ENCODE data around the gene BAIAP2L1. TPM values are rescaled to one million over a fixed set of nuclear protein-coding genes. Genes with fewer than 3 reads are reported as not detected.
A peak's percentile ranks its signal among the peaks of the same experiment; 100 is the strongest.
"Not testable (repeated sequence)": the region's sequence is repeated elsewhere in the genome, so short reads cannot be mapped to it uniquely, and the experiment has no call there.

BAIAP2L1 gene
- total RNA-seq (2014; rRNA removed; shearing (Covaris generic)) (4.2 and 5.9 TPM in 2 replicates), polyA plus RNA-seq (2016; fragmentation: Nextera tagmentation; extraction: Ambion mirVana) (7.4 and 7.7 TPM in 2 replicates)

- TF ChIP-seq EZH2phosphoT487 (IDR thresholded peaks at IDR 0.05; ENCODE audit: insufficient read depth, low read depth): no peak
- no peak for TF ChIP-seq EZH2 (IDR thresholded peaks at IDR 0.05; ENCODE audit: insufficient read depth, poor library complexity, severe bottlenecking)
- H3K9ac ChIP-seq: peak within 1 kb of the TSS; percentile 58
- H4K20me1 ChIP-seq (ENCODE audit: insufficient read depth): no peaks in the 10 kb centered on the region
- H3K9me2 ChIP-seq (ENCODE audit: insufficient read depth): no peaks in the 10 kb centered on the region
- no peaks in the 10 kb centered on the region for H3K9me3 ChIP-seq (ENCODE audit: low read depth)
- H2AFZ ChIP-seq: peak within 1 kb of the TSS; percentile 77
- H3K79me2 ChIP-seq (ENCODE audit: insufficient read depth): no peaks in the 10 kb centered on the region
- WGBS, 2 experiments (ENCODE audit: low coverage in 1 of 2, low lambda C conversion rate in 2 of 2, missing lambda C conversion rate in 2 of 2): 1 to 2% methylated on average over 17 to 62 of the region's 76 CpGs
- H3K27ac ChIP-seq: peak within 1 kb of the TSS; percentile 1; the same call in 1 of the 2 replicates
- in situ Hi-C loops (cut with MboI): no loop called here
- peak within 1 kb of the TSS; percentile 84 for H3K4me2 ChIP-seq (ENCODE audit: unreplicated experiment)
- peak; percentile 67 for DNase-seq
- peaks cover 5% of the 10 kb centered on the region for H3K4me1 ChIP-seq (ENCODE audit: insufficient read depth)
- peak within 1 kb of the TSS; percentile 67 for H3K4me3 ChIP-seq
- H3K36me3 ChIP-seq (ENCODE audit: low read depth): no peaks in the 10 kb centered on the region
- H3F3A ChIP-seq (ENCODE audit: insufficient read depth): peaks cover 17% of the 10 kb centered on the region; the same call in 1 of the 2 replicates
- 0 out of 2 replicates have a peak, but pooled peaks cover 6% of the 10 kb centered on the region for H3K27me3 ChIP-seq (replicated peaks; ENCODE audit: insufficient read depth)
These were observed at the start of gene BAIAP2L1 for GRCh38 chr7:98400542-98401340. Gene BAIAP2L1 (minus strand): TSS chr7:98401090. CDS start chr7:98400852, 238 bp downstream.

GRCh38 chr7:98448766-98449165 is 47.9 kb upstream of the BAIAP2L1 start:
- no peak overlapping the region for H3K9ac ChIP-seq
- H3K4me3 ChIP-seq: no peak overlapping the region
- in situ Hi-C loops (cut with MboI): no loop called here
- H3K4me2 ChIP-seq (ENCODE audit: unreplicated experiment): no peak overlapping the region
- H3K79me2 ChIP-seq (ENCODE audit: insufficient read depth): no peaks in the 10 kb centered on the region
- H3K4me1 ChIP-seq (ENCODE audit: insufficient read depth): no peaks in the 10 kb centered on the region
- no peaks in the 10 kb centered on the region for H4K20me1 ChIP-seq (ENCODE audit: insufficient read depth)
- H3K27me3 ChIP-seq (replicated peaks; ENCODE audit: insufficient read depth): peaks cover 4% of the 10 kb centered on the region
- H3F3A ChIP-seq (ENCODE audit: insufficient read depth): no peaks in the 10 kb centered on the region
- DNase-seq: no peak
- WGBS, 2 experiments (ENCODE audit: low coverage in 1 of 2, low lambda C conversion rate in 2 of 2, missing lambda C conversion rate in 2 of 2): 28 to 35% methylated on average over 7 of the region's 7 CpGs
- no peaks in the 10 kb centered on the region for H3K9me3 ChIP-seq (ENCODE audit: low read depth)
- H2AFZ ChIP-seq: no peak overlapping the region
- H3K27ac ChIP-seq: no peak overlapping the region
- TF ChIP-seq EZH2phosphoT487 (IDR thresholded peaks at IDR 0.05; ENCODE audit: insufficient read depth, low read depth): no peak
- TF ChIP-seq EZH2 (IDR thresholded peaks at IDR 0.05; ENCODE audit: insufficient read depth, poor library complexity, severe bottlenecking): no peak
- no peaks in the 10 kb centered on the region for H3K36me3 ChIP-seq (ENCODE audit: low read depth)
- no peaks in the 10 kb centered on the region for H3K9me2 ChIP-seq (ENCODE audit: insufficient read depth)

GRCh38 chr7:98440992-98441391 is 40.1 kb upstream of the BAIAP2L1 start:
- H3K9me3 ChIP-seq (ENCODE audit: low read depth); DNase-seq; in situ Hi-C loops (cut with MboI); H3K27me3 ChIP-seq (replicated peaks; ENCODE audit: insufficient read depth); H3K4me3 ChIP-seq; H2AFZ ChIP-seq; H3F3A ChIP-seq (ENCODE audit: insufficient read depth); H3K4me2 ChIP-seq (ENCODE audit: unreplicated experiment); H3K9me2 ChIP-seq (ENCODE audit: insufficient read depth); H3K27ac ChIP-seq; H3K9ac ChIP-seq; H3K4me1 ChIP-seq (ENCODE audit: insufficient read depth); H3K36me3 ChIP-seq (ENCODE audit: low read depth); H3K79me2 ChIP-seq (ENCODE audit: insufficient read depth); H4K20me1 ChIP-seq (ENCODE audit: insufficient read depth): not testable (repeated sequence)
- WGBS, 2 experiments (ENCODE audit: low coverage in 1 of 2, low lambda C conversion rate in 2 of 2, missing lambda C conversion rate in 2 of 2): 13 to 30% methylated on average over 2 of the region's 2 CpGs

- Histone ChIP-seq H3K4me2 (ENCODE audit: unreplicated experiment) (no peak overlapping the region), H3K79me2 (ENCODE audit: insufficient read depth) (no peaks in the 10 kb centered on the region), H3K4me1 (ENCODE audit: insufficient read depth) (no peaks in the 10 kb centered on the region), H3K9me2 (ENCODE audit: insufficient read depth) (no peaks in the 10 kb centered on the region), H3K27me3 (replicated peaks; ENCODE audit: insufficient read depth) (no peaks in the 10 kb centered on the region; the same call in 1 of the 2 replicates), H2AFZ (no peak overlapping the region), H3K9ac (no peak overlapping the region), H4K20me1 (ENCODE audit: insufficient read depth) (no peaks in the 10 kb centered on the region), H3K4me3 (no peak overlapping the region), H3K27ac (no peak overlapping the region), H3F3A (ENCODE audit: insufficient read depth) (no peaks in the 10 kb centered on the region), H3K36me3 (ENCODE audit: low read depth) (no peaks in the 10 kb centered on the region), H3K9me3 (ENCODE audit: low read depth) (no peaks in the 10 kb centered on the region)
- in situ Hi-C loops (cut with MboI): no loop called here
- DNase-seq: no peak
- TF ChIP-seq EZH2 (IDR thresholded peaks at IDR 0.05; ENCODE audit: insufficient read depth, poor library complexity, severe bottlenecking) (no peak), EZH2phosphoT487 (IDR thresholded peaks at IDR 0.05; ENCODE audit: insufficient read depth, low read depth) (no peak)
- 28 to 55% methylated on average over 2 of the region's 2 CpGs for WGBS, 2 experiments (ENCODE audit: low coverage in 1 of 2, low lambda C conversion rate in 2 of 2, missing lambda C conversion rate in 2 of 2)
These were observed 38.6 kb upstream of the BAIAP2L1 start for GRCh38 chr7:98439484-98439883.

All from GM23248 (cell line).